GM12801 (cell line): ENCODE measurements around the gene GTF2I.
"Not testable (repeated sequence)": the region's sequence is repeated elsewhere in the genome, so short reads cannot be mapped to it uniquely, and the experiment has no call there.

Experiments used
- TF ChIP-seq, protein P1 (sequence below): IDR thresholded peaks from one replicate; pipeline ENCODE4 v1.5.1; 2011; ENCODE audit warnings: control low read depth; ENCODE audit not compliant: insufficient read length; ENCODE audit errors: extremely low read depth

GTF2I gene

DNA sequence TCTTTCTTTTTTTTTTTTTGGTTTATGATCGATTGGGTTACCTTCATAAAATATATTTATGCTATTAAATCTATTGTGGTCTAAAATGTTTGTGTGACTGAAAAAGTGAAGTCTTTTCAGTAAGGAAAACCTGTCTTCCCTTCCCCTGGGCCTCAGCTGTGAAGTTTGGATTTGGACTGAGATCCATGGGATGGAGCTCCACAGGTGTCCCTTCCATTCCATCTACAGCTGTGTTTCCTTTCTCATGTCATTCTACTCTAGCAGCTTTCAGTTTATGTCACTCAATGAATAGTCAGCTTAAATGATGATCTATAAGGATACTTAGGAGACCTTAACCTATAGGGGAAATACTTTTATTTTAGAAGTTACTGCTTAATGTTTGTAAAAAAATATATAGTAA lies 68.3 kb downstream of the GTF2I start:
- TF ChIP-seq, protein P1, sequence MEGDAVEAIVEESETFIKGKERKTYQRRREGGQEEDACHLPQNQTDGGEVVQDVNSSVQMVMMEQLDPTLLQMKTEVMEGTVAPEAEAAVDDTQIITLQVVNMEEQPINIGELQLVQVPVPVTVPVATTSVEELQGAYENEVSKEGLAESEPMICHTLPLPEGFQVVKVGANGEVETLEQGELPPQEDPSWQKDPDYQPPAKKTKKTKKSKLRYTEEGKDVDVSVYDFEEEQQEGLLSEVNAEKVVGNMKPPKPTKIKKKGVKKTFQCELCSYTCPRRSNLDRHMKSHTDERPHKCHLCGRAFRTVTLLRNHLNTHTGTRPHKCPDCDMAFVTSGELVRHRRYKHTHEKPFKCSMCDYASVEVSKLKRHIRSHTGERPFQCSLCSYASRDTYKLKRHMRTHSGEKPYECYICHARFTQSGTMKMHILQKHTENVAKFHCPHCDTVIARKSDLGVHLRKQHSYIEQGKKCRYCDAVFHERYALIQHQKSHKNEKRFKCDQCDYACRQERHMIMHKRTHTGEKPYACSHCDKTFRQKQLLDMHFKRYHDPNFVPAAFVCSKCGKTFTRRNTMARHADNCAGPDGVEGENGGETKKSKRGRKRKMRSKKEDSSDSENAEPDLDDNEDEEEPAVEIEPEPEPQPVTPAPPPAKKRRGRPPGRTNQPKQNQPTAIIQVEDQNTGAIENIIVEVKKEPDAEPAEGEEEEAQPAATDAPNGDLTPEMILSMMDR, result no peak

DNA sequence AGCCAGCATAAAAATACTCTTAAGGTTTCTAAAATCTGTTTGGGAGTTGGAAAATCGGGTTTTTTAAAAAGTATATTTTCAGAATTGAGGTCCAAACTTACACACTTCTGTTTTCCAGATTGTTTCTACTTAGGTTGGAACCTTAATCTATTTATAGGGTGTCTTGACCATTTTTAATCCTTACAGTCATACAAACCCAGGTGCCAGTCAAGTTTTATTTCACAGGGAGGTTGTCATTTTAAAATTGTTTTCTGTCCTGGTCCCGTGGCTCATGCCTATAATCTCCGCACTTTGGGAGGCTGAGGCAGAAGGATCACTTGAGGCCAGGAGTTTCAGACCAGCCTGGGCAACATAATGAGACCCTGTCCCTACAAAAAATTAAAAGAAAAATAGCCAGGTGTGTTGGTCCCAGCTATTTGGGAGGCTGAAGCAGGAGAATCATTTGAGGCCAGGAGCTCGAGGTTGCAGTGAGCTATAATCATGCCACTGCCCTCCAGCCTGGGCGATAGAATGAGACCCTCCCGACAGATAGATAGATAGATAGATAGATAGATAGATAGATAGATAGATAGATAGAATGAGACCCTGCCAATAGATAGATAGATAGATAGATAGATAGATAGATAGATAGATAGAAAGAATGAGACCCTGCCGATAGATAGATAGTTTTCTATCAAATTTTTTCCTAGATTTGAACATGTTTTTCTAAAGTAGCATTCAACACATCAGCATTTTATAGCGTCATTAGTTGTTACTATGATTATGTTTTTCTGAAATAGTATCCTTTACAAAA lies 69.0 kb downstream of the GTF2I start:
- TF ChIP-seq, protein P1, result no peak

DNA sequence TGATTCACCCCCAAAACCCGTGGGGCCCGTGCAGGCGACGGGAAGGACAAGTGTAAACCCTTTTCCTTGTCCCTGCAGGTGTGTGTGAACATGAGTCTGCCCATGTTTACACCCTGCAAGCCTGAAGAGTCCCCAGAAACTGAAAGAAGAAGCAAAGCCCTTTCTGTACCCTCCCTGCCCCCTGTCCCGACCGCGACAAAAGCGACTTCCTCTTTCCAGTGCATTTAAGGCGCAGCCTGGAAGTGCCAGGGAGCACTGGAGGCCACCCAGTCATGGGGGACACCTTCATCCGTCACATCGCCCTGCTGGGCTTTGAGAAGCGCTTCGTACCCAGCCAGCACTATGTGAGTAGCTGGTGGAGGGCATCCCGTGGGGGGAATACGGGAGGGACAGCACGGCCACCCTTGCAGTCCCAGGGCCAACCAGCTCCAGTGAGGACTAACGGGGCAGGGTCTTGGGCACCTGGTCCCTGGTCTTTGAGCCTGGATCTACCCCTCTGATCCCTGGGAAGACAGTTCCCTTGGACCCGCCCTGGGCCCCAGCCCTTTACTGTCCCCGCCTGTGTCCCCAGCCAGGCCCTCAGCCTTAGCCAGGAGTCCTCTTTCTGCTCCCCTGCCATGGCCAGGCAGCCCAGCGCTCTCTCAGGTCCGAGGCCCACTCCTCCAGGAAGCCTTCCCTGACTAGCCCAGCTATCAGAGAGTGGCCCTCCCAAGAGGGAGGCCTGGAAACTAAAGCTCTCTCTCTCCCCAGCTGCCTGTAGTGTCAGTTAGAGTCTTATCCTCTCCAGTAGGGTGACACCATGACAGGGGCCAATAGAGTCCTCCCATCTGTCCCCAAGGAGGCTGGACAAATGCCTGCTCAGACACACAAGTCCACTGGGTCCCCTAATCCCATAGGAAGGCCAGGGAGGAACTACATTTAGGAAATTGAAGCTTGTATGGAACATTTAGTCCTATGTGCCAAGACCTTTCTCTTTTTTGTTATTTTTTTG lies 116.5 kb downstream of the GTF2I start, which contains the start of gene NCF1:
NCF1 (plus strand) TSS at position 252 of the 991 bp plus-strand sequence; CDS start at position 273, 21 bp downstream.
- TF ChIP-seq, protein P1, result not testable (repeated sequence)
